ENCODE data around the gene KCNJ9. TPM values are rescaled to one million over a fixed set of nuclear protein-coding genes. Genes with fewer than 3 reads are reported as not detected.

KCNJ9 gene
- total RNA-seq, 1 donor from 2014 or later = under 0.01 TPM

DNA sequence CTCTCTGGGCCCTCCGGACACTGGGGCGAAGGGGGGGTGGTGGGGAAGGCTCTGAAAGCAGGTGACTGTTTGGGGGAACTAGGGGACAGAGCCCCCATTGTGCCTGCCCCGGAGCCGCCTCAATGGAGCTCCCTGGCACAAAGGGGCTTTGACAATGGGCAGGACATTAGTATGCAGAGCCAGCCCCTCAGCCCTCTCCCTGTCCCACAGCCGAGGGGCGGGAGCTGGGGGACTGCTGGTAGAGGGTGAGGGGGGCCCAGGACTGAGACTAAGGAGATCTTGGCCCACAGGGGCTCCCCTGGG lies 19.2 kb upstream of the KCNJ9 start:
- FAIRE-seq (no peak), DNase-seq (ENCODE audit: low read depth) (no peak)
- Histone ChIP-seq H3K36me3 (ENCODE audit: control insufficient read depth, insufficient read depth, low read length) (no peaks in the 10 kb centered on the region), H3K27me3 (ENCODE audit: control insufficient read depth, insufficient read depth, low read length) (peaks cover 24% of the 10 kb centered on the region), H3K4me3 (ENCODE audit: low read depth, low read length) (no peak overlapping the region)
- TF ChIP-seq, protein P1, sequence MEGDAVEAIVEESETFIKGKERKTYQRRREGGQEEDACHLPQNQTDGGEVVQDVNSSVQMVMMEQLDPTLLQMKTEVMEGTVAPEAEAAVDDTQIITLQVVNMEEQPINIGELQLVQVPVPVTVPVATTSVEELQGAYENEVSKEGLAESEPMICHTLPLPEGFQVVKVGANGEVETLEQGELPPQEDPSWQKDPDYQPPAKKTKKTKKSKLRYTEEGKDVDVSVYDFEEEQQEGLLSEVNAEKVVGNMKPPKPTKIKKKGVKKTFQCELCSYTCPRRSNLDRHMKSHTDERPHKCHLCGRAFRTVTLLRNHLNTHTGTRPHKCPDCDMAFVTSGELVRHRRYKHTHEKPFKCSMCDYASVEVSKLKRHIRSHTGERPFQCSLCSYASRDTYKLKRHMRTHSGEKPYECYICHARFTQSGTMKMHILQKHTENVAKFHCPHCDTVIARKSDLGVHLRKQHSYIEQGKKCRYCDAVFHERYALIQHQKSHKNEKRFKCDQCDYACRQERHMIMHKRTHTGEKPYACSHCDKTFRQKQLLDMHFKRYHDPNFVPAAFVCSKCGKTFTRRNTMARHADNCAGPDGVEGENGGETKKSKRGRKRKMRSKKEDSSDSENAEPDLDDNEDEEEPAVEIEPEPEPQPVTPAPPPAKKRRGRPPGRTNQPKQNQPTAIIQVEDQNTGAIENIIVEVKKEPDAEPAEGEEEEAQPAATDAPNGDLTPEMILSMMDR (IDR thresholded peaks at IDR 0.05; ENCODE audit: insufficient read depth, low read length, severe bottlenecking) = no peak

DNA sequence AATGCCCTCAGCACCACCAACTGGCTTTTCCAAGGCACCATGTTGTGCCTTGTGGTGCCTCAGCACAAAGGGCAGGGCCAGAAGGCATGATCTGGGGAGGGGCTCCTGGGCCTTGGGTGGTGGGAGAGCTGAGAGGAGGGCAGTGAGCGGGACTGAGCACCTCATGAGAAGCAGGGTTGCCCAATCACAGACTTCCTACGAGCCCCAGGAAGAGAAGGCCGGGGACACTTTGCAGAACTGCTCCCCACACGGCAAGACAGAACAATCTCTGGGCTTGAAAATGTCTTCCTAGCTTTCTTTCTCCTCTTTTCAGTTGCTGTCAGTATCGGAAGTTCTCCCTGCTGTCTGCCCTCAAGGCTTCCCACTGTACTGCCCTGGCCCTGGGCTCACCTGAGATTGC lies 18.2 kb upstream of the KCNJ9 start:
- peaks cover 27% of the 10 kb centered on the region for H3K27me3 ChIP-seq (ENCODE audit: control insufficient read depth, insufficient read depth, low read length)
- FAIRE-seq = no peak

DNA sequence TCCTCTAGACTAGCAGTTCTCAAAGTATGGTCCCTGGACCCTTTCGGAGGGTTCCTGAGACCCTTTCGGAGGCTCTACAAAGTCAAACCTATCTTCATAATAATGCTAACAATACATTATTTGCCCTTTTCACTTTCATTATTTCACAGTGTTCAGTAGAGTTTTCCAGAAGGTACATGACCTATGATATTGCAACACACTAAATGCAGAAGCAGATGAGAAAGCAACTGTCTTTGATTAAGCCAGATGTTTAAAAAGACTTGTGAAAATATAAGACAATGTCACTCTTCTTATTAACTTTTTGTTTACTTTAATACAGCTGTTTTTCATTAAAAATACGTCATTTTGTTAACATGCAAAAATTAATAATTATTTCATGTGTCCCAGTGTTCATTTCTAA lies 17.2 kb upstream of the KCNJ9 start:
- Histone ChIP-seq H3K36me3 (ENCODE audit: control insufficient read depth, insufficient read depth, low read length) (no peaks in the 10 kb centered on the region), H3K27me3 (ENCODE audit: control insufficient read depth, insufficient read depth, low read length) (peaks cover 28% of the 10 kb centered on the region), H3K4me3 (ENCODE audit: low read depth, low read length) (no peak overlapping the region)
- TF ChIP-seq, protein P1 (IDR thresholded peaks at IDR 0.05; ENCODE audit: insufficient read depth, low read length, severe bottlenecking) = no peak
- DNase-seq (ENCODE audit: low read depth) (no peak), FAIRE-seq (no peak)

More for the DNA sequence above, 18.2 kb upstream of the KCNJ9 start:
- no peak for DNase-seq (ENCODE audit: low read depth)
- Histone ChIP-seq H3K36me3 (ENCODE audit: control insufficient read depth, insufficient read depth, low read length) (no peaks in the 10 kb centered on the region), H3K4me3 (ENCODE audit: low read depth, low read length) (no peak overlapping the region)
- TF ChIP-seq, protein P1 (IDR thresholded peaks at IDR 0.05; ENCODE audit: insufficient read depth, low read length, severe bottlenecking) = no peak

DNA sequence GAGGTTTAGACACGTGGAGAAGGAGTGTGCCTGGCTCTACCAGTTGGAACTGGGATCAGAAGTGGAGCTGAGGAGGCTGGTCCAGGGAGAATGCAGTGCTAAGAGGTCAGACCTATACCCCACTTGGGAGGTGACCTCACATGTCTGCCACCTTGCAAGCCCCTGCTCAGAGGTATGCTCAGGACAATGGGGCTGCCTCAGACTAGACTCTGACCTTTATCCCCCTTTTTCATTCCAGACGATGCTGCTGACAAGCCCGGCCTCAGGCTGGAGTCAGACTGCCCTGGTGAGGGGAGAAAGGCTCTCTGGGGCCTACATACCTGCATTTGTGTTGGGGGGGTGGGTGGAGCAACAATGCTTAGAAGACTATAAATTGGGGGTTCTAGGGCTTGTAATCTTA lies 16.6 kb upstream of the KCNJ9 start:
- FAIRE-seq (no peak), DNase-seq (ENCODE audit: low read depth) (no peak)
- TF ChIP-seq, protein P1 (IDR thresholded peaks at IDR 0.05; ENCODE audit: insufficient read depth, low read length, severe bottlenecking) = no peak
- H3K27me3 ChIP-seq (ENCODE audit: control insufficient read depth, insufficient read depth, low read length) = peaks cover 33% of the 10 kb centered on the region
- no peaks in the 10 kb centered on the region for H3K36me3 ChIP-seq (ENCODE audit: control insufficient read depth, insufficient read depth, low read length)
- no peak overlapping the region for H3K4me3 ChIP-seq (ENCODE audit: low read depth, low read length)

DNA sequence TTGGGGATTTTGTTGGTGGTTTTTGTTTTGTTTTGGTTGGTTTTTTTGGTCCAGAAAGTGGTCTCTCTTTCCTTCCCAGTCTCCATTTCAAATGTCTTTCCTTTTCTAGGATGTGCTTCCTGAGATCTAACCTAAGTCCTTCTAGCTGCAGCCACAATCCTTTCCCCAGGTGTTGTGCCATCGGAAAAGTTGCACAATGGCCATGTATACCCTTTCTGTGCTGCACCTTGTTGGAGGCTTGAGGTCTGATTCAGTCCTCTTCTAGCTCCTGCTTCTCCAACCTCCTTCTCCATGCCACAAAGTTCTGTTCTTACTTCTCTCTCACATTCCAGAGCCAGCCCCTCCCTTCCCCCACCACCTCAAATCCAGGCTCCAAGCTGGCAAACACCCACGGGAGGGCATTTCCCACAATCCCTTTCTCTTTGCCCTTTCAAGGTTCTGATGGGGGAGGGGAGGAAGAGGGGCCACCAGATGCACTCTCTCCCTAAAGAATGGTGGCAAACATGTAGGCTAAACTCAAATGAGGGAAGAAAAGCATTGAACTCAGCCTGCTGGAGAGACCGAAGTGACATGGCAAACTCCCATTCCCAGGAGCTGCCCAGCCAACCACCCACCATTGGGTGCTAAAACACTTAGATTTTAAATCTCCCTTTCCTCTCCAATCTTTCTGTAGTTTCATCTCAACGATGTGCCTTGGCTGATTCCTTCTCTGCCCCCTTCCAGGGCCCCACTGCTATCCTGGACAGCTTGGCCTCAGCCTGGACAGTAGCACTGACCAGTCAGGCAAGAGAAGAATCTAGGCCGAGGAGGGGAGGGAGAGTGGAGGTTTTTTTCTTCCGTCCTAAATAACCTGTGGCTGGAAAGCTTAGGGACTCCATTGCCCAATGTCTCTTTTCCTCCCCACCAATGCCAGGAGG lies 14.3 kb upstream of the KCNJ9 start:
- TF ChIP-seq, protein P1 (IDR thresholded peaks at IDR 0.05; ENCODE audit: insufficient read depth, low read length, severe bottlenecking) = no peak
- Histone ChIP-seq H3K27me3 (ENCODE audit: control insufficient read depth, insufficient read depth, low read length) (peaks cover 30% of the 10 kb centered on the region), H3K4me3 (ENCODE audit: low read depth, low read length) (no peak overlapping the region), H3K36me3 (ENCODE audit: control insufficient read depth, insufficient read depth, low read length) (no peaks in the 10 kb centered on the region)
- no peak for FAIRE-seq
- DNase-seq (ENCODE audit: low read depth) = no peak

DNA sequence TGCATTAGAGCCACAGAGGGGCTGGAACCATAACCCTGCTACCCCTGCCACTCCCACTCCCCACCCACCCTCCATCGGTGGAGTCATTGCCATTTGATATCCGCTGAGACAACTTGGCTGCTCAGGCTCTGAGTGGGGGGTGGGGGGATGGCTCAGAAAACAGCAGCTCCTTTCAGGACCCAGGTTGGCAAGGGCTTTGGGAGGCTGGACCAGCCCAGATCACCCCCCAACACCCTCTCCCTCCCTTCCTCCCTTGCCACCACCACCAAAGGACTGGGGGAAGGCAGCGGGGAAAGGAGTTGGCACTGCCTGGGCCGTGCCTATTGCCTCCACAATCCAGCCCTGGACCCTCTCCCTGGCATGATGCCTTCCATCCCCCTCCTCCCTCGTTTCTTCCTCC lies 13.1 kb upstream of the KCNJ9 start:
- H3K36me3 ChIP-seq (ENCODE audit: control insufficient read depth, insufficient read depth, low read length) = no peaks in the 10 kb centered on the region
- DNase-seq (ENCODE audit: low read depth) (no peak), FAIRE-seq (no peak)
- H3K27me3 ChIP-seq (ENCODE audit: control insufficient read depth, insufficient read depth, low read length) = peaks cover 28% of the 10 kb centered on the region
- TF ChIP-seq, protein P1 (IDR thresholded peaks at IDR 0.05; ENCODE audit: insufficient read depth, low read length, severe bottlenecking) = no peak
- no peak overlapping the region for H3K4me3 ChIP-seq (ENCODE audit: low read depth, low read length)

Data from bronchial epithelial cell (primary cell).